AG10803 (cell line): ENCODE measurements around the gene GORASP1.
A peak's percentile ranks its signal among the peaks of the same experiment; 100 is the strongest.

Experiments used
- DNase-seq: peaks from one replicate; pipeline ENCODE4 v3.0.0; 2010; ENCODE audit warnings: low read depth
- H3K4me3 ChIP-seq: 2 replicates; pipeline ENCODE4 v1.5.1; 2011; ENCODE audit warnings: mild to moderate bottlenecking, low read length, control low read depth
- CTCF ChIP-seq: conservative IDR thresholded peaks from 2 replicates; pipeline ENCODE4 v1.5.1; 2011; ENCODE audit warnings: mild to moderate bottlenecking, low read length, control low read depth, inconsistent platforms

GORASP1 gene

DNA sequence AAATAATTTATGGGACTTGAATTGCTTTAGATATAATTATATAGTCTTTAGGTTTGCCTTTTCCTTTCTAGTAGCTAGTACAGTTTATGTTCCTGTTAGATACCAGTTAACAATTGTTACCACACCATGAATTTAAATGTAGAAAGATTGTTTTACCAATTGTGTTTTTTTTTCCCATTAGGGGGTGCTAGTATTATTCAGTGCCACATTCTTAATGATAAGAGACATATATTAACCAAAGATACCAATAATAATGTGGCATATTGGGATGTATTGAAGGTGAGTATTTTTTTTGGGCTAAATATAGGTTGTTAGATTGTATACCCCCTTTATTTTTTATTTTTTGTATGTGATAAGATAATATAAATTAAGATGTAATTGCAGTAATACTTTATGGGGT lies 27.9 kb downstream of the GORASP1 start:
- TF ChIP-seq CTCF: no peak
- DNase-seq: no peak
- no peak overlapping the region for H3K4me3 ChIP-seq

DNA sequence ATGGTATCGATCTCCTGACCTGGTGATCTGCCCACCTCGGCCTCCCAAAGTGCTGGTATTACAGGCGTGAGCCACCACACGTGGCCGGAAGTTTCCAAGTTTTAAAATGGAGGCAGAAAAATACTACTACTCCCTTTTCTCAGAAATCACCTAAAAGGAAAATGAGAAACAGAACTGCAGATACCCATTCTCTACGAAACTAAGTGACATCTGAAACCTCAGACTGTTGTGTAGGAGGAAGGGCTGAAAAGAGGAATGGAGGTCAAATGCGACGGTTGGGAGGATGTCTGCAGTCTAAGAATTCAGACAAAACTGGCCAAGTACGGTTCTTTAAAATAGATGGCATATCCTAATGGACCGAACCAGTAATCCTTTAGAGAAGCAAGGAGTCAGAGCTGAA lies 31.5 kb downstream of the GORASP1 start:
- no peak for TF ChIP-seq CTCF
- no peak for DNase-seq
- no peak overlapping the region for H3K4me3 ChIP-seq

GRCh38 chr3:39068556-39068955 lies 38.9 kb downstream of the GORASP1 start:
- DNase-seq: no peak
- no peak for TF ChIP-seq CTCF
- H3K4me3 ChIP-seq: no peak overlapping the region

DNA sequence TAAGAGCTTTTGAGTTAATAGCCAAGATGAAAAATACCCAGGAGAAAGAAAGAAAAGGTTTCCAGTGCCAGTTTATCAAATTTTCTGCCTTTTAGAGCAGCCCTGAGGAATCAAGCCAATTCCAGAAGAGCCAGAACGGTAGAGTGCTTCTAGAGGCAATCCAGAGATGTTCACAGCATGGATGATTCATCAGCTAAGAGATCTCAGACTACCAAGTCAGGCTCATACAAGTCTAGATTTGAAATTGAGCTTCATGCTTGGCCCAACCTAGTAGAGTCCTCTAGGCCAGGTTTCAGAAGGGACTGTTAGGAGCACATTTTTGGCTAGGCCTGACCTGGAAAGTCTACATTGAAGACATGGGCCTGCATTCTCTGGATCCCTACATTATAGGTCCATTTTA lies 40.1 kb downstream of the GORASP1 start:
- H3K4me3 ChIP-seq: no peak overlapping the region
- no peak for TF ChIP-seq CTCF
- DNase-seq: peak; percentile 12

DNA sequence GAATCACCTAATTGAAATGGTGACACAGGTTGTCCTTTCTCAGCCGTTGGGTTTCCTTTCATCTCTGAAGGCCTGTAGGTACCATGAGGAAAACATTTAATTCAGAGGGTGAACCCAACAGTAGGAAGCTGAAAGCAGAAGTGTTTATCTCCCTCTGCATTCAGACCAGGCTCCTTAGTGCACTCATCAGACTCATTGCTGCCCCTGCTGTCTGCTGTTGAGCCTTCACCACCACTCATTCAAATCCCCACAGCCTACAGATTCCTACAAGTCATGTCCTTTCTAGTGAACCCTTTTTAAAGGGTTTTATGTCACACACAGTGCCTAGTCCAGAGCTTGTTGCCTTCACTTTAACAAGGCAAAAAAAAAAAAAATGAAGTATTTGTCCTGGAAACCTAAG lies 42.2 kb downstream of the GORASP1 start:
- TF ChIP-seq CTCF: peak; percentile 64
- no peak overlapping the region for H3K4me3 ChIP-seq
- DNase-seq: peak; percentile 57

DNA sequence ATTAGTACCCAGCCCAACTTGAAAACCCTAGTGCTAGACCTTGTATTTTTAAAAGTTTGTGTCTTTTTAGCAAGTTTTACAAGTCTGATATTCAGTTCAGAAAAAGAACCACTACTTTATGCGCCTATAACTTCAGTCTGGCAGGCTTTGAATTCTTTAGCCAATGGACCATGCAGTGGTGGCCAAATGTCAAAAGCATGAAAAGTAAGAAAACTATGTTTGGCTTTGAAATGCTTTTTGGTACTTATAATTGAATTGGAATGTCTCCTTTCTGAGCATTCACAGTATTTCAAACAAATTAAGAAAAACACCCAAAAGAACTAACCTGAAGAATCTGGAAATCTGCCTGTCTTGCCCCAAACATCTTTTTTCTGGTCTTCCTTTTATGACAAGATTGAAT lies 42.8 kb downstream of the GORASP1 start:
- no peak for TF ChIP-seq CTCF
- no peak overlapping the region for H3K4me3 ChIP-seq
- peak; percentile 79 for DNase-seq

- no peak for DNase-seq
- no peak for TF ChIP-seq CTCF
- H3K4me3 ChIP-seq: no peak overlapping the region
Measured at GRCh38 chr3:39063143-39063542, 44.3 kb downstream of the GORASP1 start.
